B cell (primary cell): ENCODE data around the gene ZNF22. TPM values are rescaled to one million over a fixed set of nuclear protein-coding genes. Genes with fewer than 3 reads are reported as not detected.

Experiments used
- ATAC-seq: fragments of 200-7000 bp; cut with Tn5 transposase; one replicate; pipeline ENCODE4 v1.10.0; 2021; ENCODE audit warnings: low read depth, mild to moderate bottlenecking, moderate number of reproducible peaks, moderate library complexity
- CTCF ChIA-PET: fragments of 350-600 bp; sonication (Branson Sonifier 250); formaldehyde crosslinking; loops from one replicate; lab custom pipeline; 2021; ENCODE audit warnings: antibody characterized with exemption, inconsistent platforms; lab: Charles Lee
- POLR2A ChIA-PET: fragments of 350-600 bp; sonication (Branson Sonifier 250); formaldehyde crosslinking; loops from one replicate; lab custom pipeline; 2021; ENCODE audit warnings: antibody characterized with exemption; lab: Charles Lee
- DNase-seq: peaks from one replicate; pipeline ENCODE4 v3.0.0; 2013
- H2AFZ ChIP-seq: 2 replicates; pipeline ENCODE4 v1.6.1; 2012; ENCODE audit warnings: mild to moderate bottlenecking, low read depth, low read length; ENCODE audit not compliant: insufficient read depth, poor library complexity, severe bottlenecking
- H3K27ac ChIP-seq, 2 donors: 1 replicate in 1 of 2; 2 replicates in 1 of 2; pipeline ENCODE4 v1.5.1; 2012 to 2013; ENCODE audit warnings: low read length in 2 of 2, mild to moderate bottlenecking in 2 of 2, moderate library complexity in 1 of 2
- H3K27me3 ChIP-seq, 4 experiments: fragments of 200-600 bp in 1 of 4; sonication (generic) in 1 of 4; replicated peaks in 1 of 4; 1 replicate in 2 of 4; 2 replicates in 2 of 4; pipeline versions ENCODE4 v1.6.1 to v1.7.0; 2013 to 2016; ENCODE audit warnings: low read length in 3 of 4, mild to moderate bottlenecking in 2 of 4, mixed read lengths in 1 of 4, moderate library complexity in 1 of 4; ENCODE audit not compliant: insufficient read depth in 4 of 4, control insufficient read depth in 3 of 4; ENCODE audit errors: control extremely low read depth in 1 of 4
- H3K36me3 ChIP-seq, 2 experiments: replicated peaks in 1 of 2; 1 replicate in 1 of 2; 2 replicates in 1 of 2; pipeline versions ENCODE4 v1.6.1 to v1.7.1; 2013; ENCODE audit warnings: low read length in 1 of 2; ENCODE audit not compliant: insufficient read depth in 2 of 2, control insufficient read depth in 1 of 2; ENCODE audit errors: control extremely low read depth in 1 of 2, extremely low read depth in 1 of 2
- H3K4me1 ChIP-seq, 2 donors: fragments of 200-600 bp in 1 of 2; sonication (generic) in 1 of 2; 1 replicate in 1 of 2; 2 replicates in 1 of 2; pipeline versions ENCODE4 v1.5.1 to v1.6.1; 2013 to 2017; ENCODE audit warnings: low read length in 2 of 2; ENCODE audit not compliant: control insufficient read depth in 2 of 2, insufficient read depth in 2 of 2
- H3K4me2 ChIP-seq: replicated peaks from 2 replicates; pipeline ENCODE3; 2012; ENCODE audit warnings: mild to moderate bottlenecking, low read depth, low read length; ENCODE audit not compliant: poor library complexity, severe bottlenecking
- H3K4me3 ChIP-seq, 5 experiments: fragments of 200-600 bp in 1 of 5; sonication (generic) in 1 of 5; 1 replicate in 3 of 5; 2 replicates in 2 of 5; pipeline versions ENCODE4 v1.5.1 to v1.7.0; 2011 to 2016; ENCODE audit warnings: low read length in 4 of 5, mild to moderate bottlenecking in 4 of 5, low read depth in 2 of 5, control low read depth in 1 of 5, moderate library complexity in 1 of 5; ENCODE audit not compliant: insufficient read depth in 1 of 5; ENCODE audit errors: control extremely low read depth in 1 of 5, extremely low read depth in 1 of 5
- H3K79me2 ChIP-seq: fragments of 200-600 bp; sonication (generic); one replicate; pipeline ENCODE4 v1.6.0; 2016; ENCODE audit warnings: low read length; ENCODE audit not compliant: control insufficient read depth, insufficient read depth
- H3K9ac ChIP-seq: fragments of 200-600 bp; sonication (generic); 2 replicates; pipeline ENCODE4 v1.6.1; 2017; ENCODE audit warnings: mild to moderate bottlenecking, low read length, moderate library complexity
- H3K9me3 ChIP-seq, 3 donors: one replicate each; pipeline versions ENCODE4 v1.6.1 to v1.7.1; 2013; ENCODE audit warnings: low read length in 2 of 3; ENCODE audit not compliant: control insufficient read depth in 2 of 3, insufficient read depth in 1 of 3; ENCODE audit errors: control extremely low read depth in 1 of 3
- H4K20me1 ChIP-seq: 2 replicates; pipeline ENCODE4 v1.6.0; 2012; ENCODE audit warnings: mild to moderate bottlenecking, low read length; ENCODE audit not compliant: insufficient read depth, control insufficient read depth, poor library complexity, severe bottlenecking
- H3K27ac Mint-ChIP-seq: one replicate; pipeline ENCODE4 v1.8.0; 2021; ENCODE audit warnings: mixed read lengths
- H3K27me3 Mint-ChIP-seq: one replicate; pipeline ENCODE4 v1.8.0; 2021; ENCODE audit warnings: mixed read lengths
- H3K4me1 Mint-ChIP-seq: one replicate; pipeline ENCODE4 v1.8.0; 2021; ENCODE audit warnings: mixed read lengths
- H3K4me3 Mint-ChIP-seq: one replicate; pipeline ENCODE4 v1.8.0; 2021; ENCODE audit warnings: mixed read lengths
- H3K9me3 Mint-ChIP-seq: one replicate; pipeline ENCODE4 v1.8.0; 2022; ENCODE audit warnings: mixed read lengths; ENCODE audit not compliant: insufficient read depth
- CTCF ChIP-seq: fragments of 200-600 bp; IDR thresholded peaks from one replicate; pipeline ENCODE4 v1.8.0; 2022; ENCODE audit warnings: antibody characterized with exemption, mild to moderate bottlenecking
- EZH2 ChIP-seq: IDR thresholded peaks from 2 replicates; pipeline ENCODE4 v1.6.1; 2012; ENCODE audit warnings: borderline replicate concordance, low read depth, mild to moderate bottlenecking, moderate library complexity, low read length; ENCODE audit not compliant: insufficient read depth, poor library complexity, severe bottlenecking
- WGBS: methylation state at CpG from one replicate; pipeline ENCODE4 v1.1.5; 2013; ENCODE audit warnings: missing lambda C conversion rate; ENCODE audit not compliant: insufficient coverage; 5-methylcytosine and 5-hydroxymethylcytosine counted together
- intact Hi-C: fragments of 100-400 bp; cut with micrococcal nuclease; formaldehyde crosslinking; loops from one replicate; pipeline ENCODE4 v1.10.0; 2022
- polyA plus RNA-seq: library from polyadenylated mRNA; depleted of rRNA; stranded (reverse); fragments of >200 nt; gene quantifications from 2 replicates; pipeline ENCODE4 v1.2.3, GENCODE V29; 2012
- total RNA-seq, 2 donors: library from RNA; stranded (reverse); fragments of 120-200 nt in 1 of 2; gene quantifications; 1 replicate in 1 of 2; 2 replicates in 1 of 2; pipeline versions ENCODE4 v1.2.3 to v1.2.4, GENCODE V29; 2013 to 2022

Gene ZNF22
- total and polyA plus RNA-seq, 2 donors (not counting 1 experiment from before 2014, with no cell fraction given) = 7.7 to 31.4 TPM

GRCh38 chr10:44989597-44990301, 11.0 kb upstream of the ZNF22 start:
- Mint-ChIP-seq H3K27me3 (peaks cover 10% of the 10 kb centered on the region), H3K27ac (no peak overlapping the region), H3K9me3 (no peaks in the 10 kb centered on the region), H3K4me1 (no peaks in the 10 kb centered on the region), H3K4me3 (no peak overlapping the region)
- Histone ChIP-seq H3K4me1 (no peaks in the 10 kb centered on the region), H3K27me3 (no peaks in the 10 kb centered on the region), H4K20me1 (no peaks in the 10 kb centered on the region), H3K9ac (no peak overlapping the region), H3K4me2 (no peak overlapping the region), H3K27ac (no peak overlapping the region), H3K36me3 (no peaks in the 10 kb centered on the region), H3K79me2 (no peaks in the 10 kb centered on the region), H3K4me3 (no peak overlapping the region), H3K9me3 (no peaks in the 10 kb centered on the region), H2AFZ (no peak overlapping the region)
- DNase-seq (no peak), ATAC-seq (no peak)
- no peak for TF ChIP-seq CTCF
- TF ChIP-seq EZH2 = no peak
- ChIA-PET CTCF (interaction anchor here (1.0 kb wide), 1 partner anchor 16 kb away, joined by 3 read pairs; no protein-coding TSS in a partner anchor), POLR2A (no interaction called here)
- intact Hi-C loops = no loop called here
- WGBS = 75% methylated on average over 8 of the region's 14 CpGs

- Histone ChIP-seq H2AFZ (no peak overlapping the region), H3K36me3 (no peaks in the 10 kb centered on the region), H3K27me3 (no peaks in the 10 kb centered on the region), H3K4me1 (no peaks in the 10 kb centered on the region), H3K9me3 (no peaks in the 10 kb centered on the region), H3K27ac (no peak overlapping the region), H3K79me2 (no peaks in the 10 kb centered on the region), H3K9ac (no peak overlapping the region), H3K4me3 (no peak overlapping the region), H4K20me1 (no peaks in the 10 kb centered on the region), H3K4me2 (no peak overlapping the region)
- DNase-seq = no peak
- intact Hi-C loops = no loop called here
- Mint-ChIP-seq H3K4me1 (no peaks in the 10 kb centered on the region), H3K9me3 (no peaks in the 10 kb centered on the region), H3K4me3 (no peak overlapping the region), H3K27me3 (peaks cover 10% of the 10 kb centered on the region), H3K27ac (no peak overlapping the region)
- POLR2A ChIA-PET = no interaction called here
- TF ChIP-seq CTCF = no peak
- no peak for TF ChIP-seq EZH2
- CTCF ChIA-PET = interaction anchor here (1.0 kb wide), 1 partner anchor 17 kb away, joined by 3 read pairs; no protein-coding TSS in a partner anchor
- WGBS = 7% methylated on average over 8 of the region's 8 CpGs
- no peak for ATAC-seq
Observed at GRCh38 chr10:44990302-44990655, 10.4 kb upstream of the ZNF22 start.
